HG03457 (cell line): ENCODE data around the gene MYORG.

Source experiments
- ATAC-seq: cut with Tn5 transposase; IDR thresholded peaks from one replicate; pipeline ENCODE4 v1.9.1; 2021; ENCODE audit warnings: moderate number of reproducible peaks; ENCODE audit not compliant: unreplicated experiment

MYORG gene

GRCh38 chr9:34385561-34386230 lies 9.0 kb upstream of the MYORG start:
- no peak for ATAC-seq

- no peak for ATAC-seq
These were observed 7.9 kb upstream of the MYORG start for GRCh38 chr9:34384368-34385165.

- no peak for ATAC-seq
These were observed 7.2 kb upstream of the MYORG start for GRCh38 chr9:34383904-34384303.

GRCh38 chr9:34382879-34383278 lies 6.2 kb upstream of the MYORG start:
- no peak for ATAC-seq

GRCh38 chr9:34382054-34382453 lies 5.4 kb upstream of the MYORG start:
- ATAC-seq = no peak

GRCh38 chr9:34381323-34381722 lies 4.6 kb upstream of the MYORG start:
- ATAC-seq = no peak

- ATAC-seq = no peak
These were observed 4.0 kb upstream of the MYORG start for GRCh38 chr9:34380511-34381315.

- ATAC-seq = no peak
These were observed 3.4 kb upstream of the MYORG start for GRCh38 chr9:34380034-34380510.

GRCh38 chr9:34379334-34380033 lies 2.8 kb upstream of the MYORG start:
- no peak for ATAC-seq

GRCh38 chr9:34378376-34379060 lies 1.8 kb upstream of the MYORG start:
- ATAC-seq = no peak

GRCh38 chr9:34377404-34377746 lies 677 bp upstream of the MYORG start:
- no peak for ATAC-seq

GRCh38 chr9:34375901-34376595 lies 650 bp downstream of the MYORG start:
- ATAC-seq = no peak

- ATAC-seq = no peak
These were observed 1.7 kb downstream of the MYORG start for GRCh38 chr9:34374905-34375552.

GRCh38 chr9:34374339-34374738 lies 2.4 kb downstream of the MYORG start:
- no peak for ATAC-seq

- no peak for ATAC-seq
These were observed 2.9 kb downstream of the MYORG start for GRCh38 chr9:34373749-34374148.

GRCh38 chr9:34372467-34373011 lies 4.2 kb downstream of the MYORG start:
- no peak for ATAC-seq

GRCh38 chr9:34371886-34372466 lies 4.7 kb downstream of the MYORG start:
- no peak for ATAC-seq

- ATAC-seq = no peak
These were observed 5.5 kb downstream of the MYORG start for GRCh38 chr9:34370970-34371880.
